Astrocyte of the hippocampus (primary cell): ENCODE measurements around the gene XRN1.
"Not testable (repeated sequence)": the region's sequence is repeated elsewhere in the genome, so short reads cannot be mapped to it uniquely, and the experiment has no call there.

ENCODE experiments used
- DNase-seq: peaks from one replicate; pipeline ENCODE4 v3.0.0; 2011; ENCODE audit warnings: low read depth, low spot score

The XRN1 gene

GRCh38 chr3:142447852-142448823 lies at the start of gene XRN1:
TSS of gene XRN1 (minus strand) at chr3:142448037. CDS start at chr3:142447944, 93 bp downstream.
- peak; percentile 98 for DNase-seq

DNA sequence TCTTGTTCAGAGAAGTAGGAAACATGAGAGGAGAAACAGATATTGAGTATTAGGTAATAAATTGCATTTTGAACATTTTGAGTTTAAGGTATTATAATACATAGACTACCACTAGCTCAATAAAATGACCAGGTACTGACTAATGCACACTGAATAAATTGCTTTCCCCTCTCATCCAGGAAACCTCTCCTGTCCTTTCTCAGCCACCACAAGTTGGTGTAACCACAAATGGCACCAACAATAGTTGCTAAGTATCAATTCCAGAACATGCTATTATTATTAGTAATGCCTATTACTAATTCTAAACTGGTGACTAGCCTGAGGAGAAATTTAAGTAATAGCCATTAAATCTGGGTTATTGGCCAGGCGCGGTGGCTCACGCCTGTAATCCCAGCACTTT lies 47.3 kb upstream of the XRN1 start:
- DNase-seq: no peak

GRCh38 chr3:142492184-142492583 lies 44.3 kb upstream of the XRN1 start:
- no peak for DNase-seq

GRCh38 chr3:142489572-142490323 lies 41.9 kb upstream of the XRN1 start:
- DNase-seq: no peak

DNA sequence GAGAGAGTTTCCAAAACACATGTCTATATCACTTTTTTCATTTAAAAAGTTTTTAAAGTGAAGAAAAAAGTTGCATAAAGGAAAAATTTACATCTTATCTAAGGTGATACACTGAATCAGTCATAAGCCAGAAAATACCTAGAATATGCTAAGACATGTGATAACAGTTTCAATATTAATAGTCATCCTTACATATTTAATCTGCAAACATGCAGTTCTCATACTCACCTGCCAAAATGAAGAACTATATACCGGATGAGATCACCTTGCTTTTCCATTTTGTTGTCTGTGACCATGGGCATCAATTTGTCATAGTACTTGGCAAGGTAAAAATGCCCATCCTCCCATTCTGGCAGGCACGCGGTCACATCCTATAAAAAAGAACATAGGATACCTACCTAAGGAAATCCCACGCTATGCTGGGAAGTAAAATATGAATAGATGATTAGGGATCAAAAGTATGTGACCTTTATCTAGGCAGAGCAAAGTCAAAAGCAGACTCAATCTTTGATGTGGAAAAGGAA lies 37.1 kb upstream of the XRN1 start:
- DNase-seq: no peak

DNA sequence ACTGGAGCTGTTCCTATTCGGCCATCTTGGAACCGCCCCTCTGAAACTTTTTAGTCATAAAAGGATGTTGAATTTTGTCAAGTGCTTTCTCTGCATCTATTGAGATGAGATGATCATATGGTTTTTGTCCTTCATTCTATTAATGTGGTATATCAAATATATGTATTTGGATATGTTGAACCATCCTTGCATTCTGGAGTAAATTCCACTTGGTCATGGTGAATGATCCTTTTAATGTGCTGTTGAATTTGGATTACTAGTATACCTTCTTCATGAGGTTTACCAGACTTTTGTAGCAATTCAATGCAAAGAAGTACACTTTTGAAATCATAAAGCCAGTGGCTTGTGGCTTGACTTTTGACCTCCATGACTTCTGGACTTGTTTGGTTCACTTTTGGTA lies 33.4 kb upstream of the XRN1 start:
- DNase-seq: no peak

DNA sequence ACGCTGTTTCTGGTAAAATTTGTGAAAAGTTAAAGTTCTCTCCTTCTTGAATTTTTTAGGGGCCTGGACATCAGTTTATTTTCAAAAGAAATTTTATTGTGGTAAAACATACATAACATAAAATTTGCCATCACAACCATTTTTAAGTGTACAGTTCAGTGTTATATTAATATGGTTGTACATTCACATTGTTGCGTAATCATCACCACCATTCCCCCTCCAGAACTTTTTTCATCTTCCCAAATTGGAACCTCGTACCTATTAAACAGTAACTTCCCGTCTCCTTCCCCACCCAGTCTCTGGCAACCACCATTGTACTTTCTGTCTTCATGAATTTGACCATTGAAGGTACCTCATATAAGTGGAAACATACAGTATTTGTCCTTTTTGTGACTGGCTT lies 23.0 kb upstream of the XRN1 start:
- DNase-seq: no peak

- no peak for DNase-seq
Observed at GRCh38 chr3:142468456-142468855, 20.6 kb upstream of the XRN1 start.

DNA sequence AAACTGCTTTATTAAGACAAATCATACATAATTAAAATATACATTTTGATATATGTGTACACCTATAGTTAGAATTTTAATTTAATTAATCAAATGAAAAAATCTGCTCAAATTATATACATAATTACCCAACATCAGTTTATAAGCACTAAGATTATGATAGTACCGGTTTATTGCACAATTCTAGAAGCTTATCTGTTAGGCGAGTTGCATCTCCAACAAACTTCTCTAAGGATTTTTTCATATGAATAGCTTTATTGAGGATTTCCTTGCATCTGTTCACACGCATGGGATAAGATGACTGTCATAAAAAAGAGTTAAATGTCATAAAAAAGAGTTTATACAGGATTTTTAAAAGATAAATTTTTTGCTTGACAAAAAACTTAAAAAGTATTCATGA lies 19.9 kb upstream of the XRN1 start:
- DNase-seq: no peak

- no peak for DNase-seq
Observed at GRCh38 chr3:142460689-142461088, 12.9 kb upstream of the XRN1 start.

- DNase-seq: no peak
Observed at GRCh38 chr3:142459929-142460328, 12.1 kb upstream of the XRN1 start.

- DNase-seq: peak; percentile 12
Observed at GRCh38 chr3:142459096-142459495, 11.3 kb upstream of the XRN1 start.

GRCh38 chr3:142450881-142451280 lies 3.0 kb upstream of the XRN1 start:
- DNase-seq: no peak

GRCh38 chr3:142450189-142450588 lies 2.4 kb upstream of the XRN1 start:
- no peak for DNase-seq

- peak; percentile 72 for DNase-seq
Observed at GRCh38 chr3:142447301-142447851, 461 bp downstream of the XRN1 start.

GRCh38 chr3:142445816-142446254 lies 2.0 kb downstream of the XRN1 start:
- peak; percentile 8 for DNase-seq

DNA sequence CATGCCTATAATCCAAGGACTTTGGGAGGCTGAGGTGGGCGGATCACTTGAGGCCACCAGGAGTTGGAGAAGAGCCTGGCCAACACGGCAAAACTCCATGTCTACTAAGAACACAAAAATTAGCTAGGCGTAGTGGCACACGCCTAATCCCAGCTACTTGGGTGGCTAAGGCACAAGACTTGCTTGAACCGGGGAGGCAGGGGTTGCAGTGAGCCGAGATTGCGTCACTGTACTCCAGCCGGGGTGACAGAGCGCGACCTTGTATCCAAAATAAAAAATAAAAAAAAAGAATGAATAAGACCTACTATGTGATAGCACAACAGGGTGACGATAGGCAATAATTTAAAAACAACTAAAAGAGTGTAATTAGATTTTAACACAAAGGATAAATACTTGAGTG lies 3.5 kb downstream of the XRN1 start:
- no peak for DNase-seq

GRCh38 chr3:142443060-142443459 lies 4.8 kb downstream of the XRN1 start:
- not testable (repeated sequence) for DNase-seq

DNA sequence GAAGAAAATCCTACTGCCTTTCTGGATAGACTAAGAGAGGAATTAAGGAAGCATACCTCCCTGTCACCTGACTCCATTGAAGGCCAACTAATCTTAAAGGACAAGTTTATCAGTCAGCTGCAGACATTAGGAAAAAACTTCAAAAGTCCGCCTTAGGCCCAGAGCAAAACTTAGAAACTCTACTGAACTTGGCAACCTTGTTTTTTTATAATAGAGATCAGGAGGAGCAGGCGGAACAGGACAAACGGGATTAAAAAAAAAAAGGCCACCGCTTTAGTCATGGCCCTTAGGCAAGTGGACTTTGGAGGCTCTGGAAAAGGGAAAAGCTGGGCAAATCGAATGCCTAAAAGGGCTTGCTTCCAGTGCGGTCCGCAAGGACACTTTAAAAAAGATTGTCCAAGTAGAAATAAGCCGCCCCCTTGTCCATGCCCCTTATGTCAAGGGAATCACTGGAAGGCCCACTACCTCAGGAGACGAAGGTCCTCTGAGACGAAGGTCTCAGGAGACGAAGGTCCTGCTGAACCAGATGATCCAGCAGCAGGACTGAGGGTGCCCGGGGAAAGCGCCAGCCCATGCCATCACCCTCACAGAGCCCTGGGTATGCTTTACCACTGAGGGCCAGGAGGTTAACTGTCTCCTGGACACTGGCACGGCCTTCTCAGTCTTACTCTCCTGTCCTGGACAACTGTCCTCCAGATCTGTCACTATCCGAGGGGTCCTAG lies 8.2 kb downstream of the XRN1 start:
- DNase-seq: not testable (repeated sequence)

GRCh38 chr3:142438096-142438495 lies 9.7 kb downstream of the XRN1 start:
- not testable (repeated sequence) for DNase-seq

DNA sequence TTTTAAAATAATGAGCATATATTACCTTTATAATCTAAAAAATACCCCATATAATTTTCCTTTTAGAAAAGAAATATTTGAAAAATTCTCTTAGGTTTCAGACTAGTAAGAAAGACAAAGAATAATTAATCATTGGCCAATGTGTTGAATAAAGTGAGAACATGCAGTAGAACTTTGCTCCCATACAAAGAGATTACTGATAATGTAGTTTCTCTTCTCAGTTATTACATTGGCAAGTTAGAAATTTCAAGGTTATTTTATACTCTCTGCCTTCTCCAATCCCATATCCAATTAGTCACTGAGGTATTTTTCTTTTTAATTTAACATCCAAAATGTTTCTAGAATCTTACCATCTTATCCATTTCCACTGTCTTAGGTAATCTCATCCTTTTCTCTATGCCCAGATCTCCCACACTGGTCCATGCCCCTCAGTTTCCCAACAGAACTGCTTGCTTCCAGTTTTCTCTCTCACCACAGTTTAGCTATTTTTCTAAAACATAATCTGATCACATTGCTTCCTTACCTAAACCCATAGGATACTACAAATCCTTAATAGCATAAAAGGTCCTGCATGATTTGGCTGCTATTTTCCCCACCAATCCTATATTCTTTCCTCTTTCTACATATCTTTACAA lies 10.8 kb downstream of the XRN1 start:
- no peak for DNase-seq
